HepG2 (cell line): Measurements from ENCODE around the gene C1orf21. TPM values are rescaled to one million over a fixed set of nuclear protein-coding genes. Genes with fewer than 3 reads are reported as not detected.

Experiments used
- ATAC-seq: fragments of 200-7000 bp; cut with Tn5 transposase; 3 replicates; pipeline ENCODE4 v1.9.1; 2020; ENCODE audit warnings: mild to moderate bottlenecking, moderate library complexity
- BruUV-seq: library from RNA; stranded (reverse); fragments of 400-500 nt; replicated peaks from 2 replicates; lab custom pipeline; 2021; lab: Mats Ljungman, UMichigan
- CTCF ChIA-PET: fragments of 300-600 bp; formaldehyde crosslinking; extraction: SDS; loops from one replicate; lab custom pipeline; 2021; ENCODE audit warnings: low total read pairs, inconsistent platforms, low intra/inter-chr PET ratio; lab: Yijun Ruan, JAX
- POLR2A ChIA-PET: fragments of 350-600 bp; sonication (Branson Sonifier 250); formaldehyde crosslinking; loops from one replicate; lab custom pipeline; 2020; ENCODE audit warnings: antibody characterized with exemption, inconsistent platforms; lab: Yijun Ruan, JAX
- DNase-seq: peaks from one replicate; pipeline ENCODE4 v3.0.0-alpha.2; 2015; ENCODE audit warnings: low spot score
- FAIRE-seq: peaks from 3 replicates; lab custom pipeline; 2011; peaks lifted over from hg19 to GRCh38; lab: Jason Lieb, UNC
- H2AFZ ChIP-seq: one replicate; pipeline ENCODE4 v1.6.1; 2011; ENCODE audit warnings: low read length, inconsistent platforms
- H3K27ac ChIP-seq: fragments of 300-600 bp; 3 replicates; pipeline ENCODE4 v1.8.0; 2011; ENCODE audit warnings: mixed run types, mild to moderate bottlenecking, mixed read lengths, low read length, inconsistent platforms; ENCODE audit not compliant: insufficient read depth; ENCODE audit errors: extremely low read length
- H3K27me3 ChIP-seq, 2 experiments: fragments of 200-600 bp in 1 of 2; 2 replicates in 1 of 2; 3 replicates in 1 of 2; pipeline versions ENCODE4 v1.6.0 to v1.8.0; 2011; ENCODE audit warnings: low read length in 2 of 2, mild to moderate bottlenecking in 2 of 2, moderate library complexity in 2 of 2, inconsistent platforms in 1 of 2; ENCODE audit not compliant: insufficient read depth in 2 of 2, control insufficient read depth in 1 of 2
- H3K36me3 ChIP-seq, 2 experiments: fragments of 200-600 bp in 1 of 2; replicated peaks in 1 of 2; 2 replicates in 1 of 2; 3 replicates in 1 of 2; pipeline versions ENCODE4 v1.5.1 to v1.8.0; 2011; ENCODE audit warnings: low read length in 2 of 2, inconsistent platforms in 1 of 2; ENCODE audit not compliant: insufficient read depth in 2 of 2, control insufficient read depth in 1 of 2
- H3K4me1 ChIP-seq: 2 replicates; pipeline ENCODE4 v1.5.1; 2012; ENCODE audit warnings: low read length, inconsistent platforms; ENCODE audit not compliant: insufficient read depth
- H3K4me2 ChIP-seq: 2 replicates; pipeline ENCODE4 v1.6.0; 2011; ENCODE audit warnings: low read depth, low read length, inconsistent platforms
- H3K4me3 ChIP-seq, 3 experiments: fragments of 200-600 bp in 1 of 3; sonication (generic), shearing (Covaris generic) in 1 of 3; replicated peaks in 1 of 3; 2 replicates each; pipeline ENCODE4 v1.5.1; 2011 to 2016; ENCODE audit warnings: low read length in 3 of 3, inconsistent platforms in 2 of 3, low read depth in 2 of 3, mild to moderate bottlenecking in 2 of 3, control low read depth in 1 of 3, mixed read lengths in 1 of 3; ENCODE audit not compliant: insufficient read depth in 1 of 3
- H3K79me2 ChIP-seq: one replicate; pipeline ENCODE4 v1.6.1; 2011; ENCODE audit warnings: low read length, inconsistent platforms; ENCODE audit not compliant: insufficient read depth
- H3K9ac ChIP-seq: 2 replicates; pipeline ENCODE4 v1.6.0; 2011; ENCODE audit warnings: mild to moderate bottlenecking, low read depth, low read length, inconsistent platforms; ENCODE audit not compliant: insufficient read depth
- H3K9me3 ChIP-seq: 2 replicates; pipeline ENCODE4 v1.5.1; 2012; ENCODE audit warnings: mild to moderate bottlenecking, low read length
- H4K20me1 ChIP-seq: 2 replicates; pipeline ENCODE4 v1.6.0; 2011; ENCODE audit warnings: inconsistent platforms, mild to moderate bottlenecking, low read length, moderate library complexity; ENCODE audit not compliant: insufficient read depth
- HOXD1 ChIP-seq: sonication (generic); formaldehyde crosslinking; IDR thresholded peaks from 2 replicates; pipeline ENCODE4 v1.5.0; 2020; ENCODE audit warnings: missing genetic modification reagents
- NFE2L2 ChIP-seq: fragments of 150-350 bp; IDR thresholded peaks from 2 replicates; pipeline ENCODE4 v1.6.1; 2014; ENCODE audit warnings: low read length
- PREB ChIP-seq: sonication (generic); formaldehyde crosslinking; IDR thresholded peaks from 2 replicates; pipeline ENCODE4 v1.4.0; 2020; ENCODE audit warnings: missing genetic modification reagents
- TBP ChIP-seq: sonication (generic); formaldehyde crosslinking; IDR thresholded peaks from 2 replicates; pipeline ENCODE4 v1.5.0; 2020; ENCODE audit warnings: missing genetic modification reagents
- ZNF616 ChIP-seq: sonication (generic); formaldehyde crosslinking; IDR thresholded peaks from 2 replicates; pipeline ENCODE4 v1.5.0; 2020; ENCODE audit warnings: low read depth, mild to moderate bottlenecking, missing genetic modification reagents
- WGBS: methylation state at CpG from one replicate; pipeline ENCODE4 v1.1.6; 2017; ENCODE audit warnings: low lambda C conversion rate; 5-methylcytosine and 5-hydroxymethylcytosine counted together
- in situ Hi-C: cut with HindIII; loops from 2 replicates; pipeline ENCODE4 v1.10.0; 2017; ENCODE audit warnings: low pct_unique_long_range_greater_than_20kb; ENCODE audit not compliant: extremely low pct_ligation_motif_present
- intact Hi-C: fragments of 100-400 bp; cut with micrococcal nuclease; formaldehyde crosslinking; loops from one replicate; pipeline ENCODE4 v1.10.0; 2022; ENCODE audit not compliant: unreplicated experiment
- polyA plus RNA-seq, 8 experiments: library from polyadenylated mRNA; depleted of rRNA in 3 of 8; stranded (reverse) in 7 of 8; unstranded in 1 of 8; fragments of >200 nt; fragmentation: Illumina TruSeq in 4 of 8; extraction: Trizol in 4 of 8; gene quantifications; 2 replicates each; pipeline versions ENCODE4 v1.2.1 to v1.2.3, GENCODE V29; 2011 to 2016; ENCODE audit warnings: low read depth in 4 of 8, missing spikeins in 1 of 8, mixed read lengths in 1 of 8; ENCODE audit not compliant: insufficient read depth in 1 of 8
- total RNA-seq, 5 experiments: library from RNA; depleted of rRNA; stranded (reverse); fragments of >200 nt; fragmentation: Illumina TruSeq; extraction: Trizol; gene quantifications; 2 replicates each; pipeline ENCODE4 v1.2.3, GENCODE V29; 2016; ENCODE audit warnings: low read depth in 1 of 5

Gene C1orf21
- total and polyA plus RNA-seq, 2 of the 13 experiments (the other 11 are each of a cell fraction or from before 2014, with no cell fraction given): not detected

- ChIA-PET CTCF (no interaction called here), POLR2A (no interaction called here)
- H3K27me3 ChIP-seq: 0 out of 5 replicates have a peak, but pooled peaks cover 0 to 5% of the 10 kb centered on the region in 2 experiments
- H3K4me2 ChIP-seq: no peak overlapping the region
- no peaks in the 10 kb centered on the region for H4K20me1 ChIP-seq
- DNase-seq: no peak
- 10% methylated on average over 7 of the region's 7 CpGs for WGBS
- no peaks in the 10 kb centered on the region for H3K79me2 ChIP-seq
- no peak overlapping the region for H3K9ac ChIP-seq
- H3K9me3 ChIP-seq: no peaks in the 10 kb centered on the region
- no peak overlapping the region for H3K27ac ChIP-seq
- FAIRE-seq: no peak
- no peak overlapping the region for H3K4me3 ChIP-seq
- BruUV-seq: no TSS peak
- H3K36me3 ChIP-seq: no peaks in the 10 kb centered on the region
- H3K4me1 ChIP-seq: no peaks in the 10 kb centered on the region
- H2AFZ ChIP-seq: no peak overlapping the region
- intact Hi-C loops (no loop called here), in situ Hi-C loops (no loop called here)
- ATAC-seq: no peak
- no peak for TF ChIP-seq HOXD1 (CRISPR knock-in tag)
- TF ChIP-seq PREB (CRISPR knock-in tag): no peak
- no peak for TF ChIP-seq TBP (CRISPR knock-in tag)
Observed at GRCh38 chr1:184437291-184437690, 50.5 kb downstream of the C1orf21 start.

- Histone ChIP-seq H3K27me3 (peaks cover 0 to 5% of the 10 kb centered on the region in 2 experiments; a peak in 1 of 5 replicates), H3K4me3 (no peak overlapping the region), H3K4me1 (no peaks in the 10 kb centered on the region), H3K4me2 (no peak overlapping the region), H2AFZ (no peak overlapping the region), H3K9me3 (no peaks in the 10 kb centered on the region), H4K20me1 (no peaks in the 10 kb centered on the region), H3K9ac (no peak overlapping the region), H3K36me3 (no peaks in the 10 kb centered on the region), H3K79me2 (no peaks in the 10 kb centered on the region), H3K27ac (no peak overlapping the region)
- WGBS: no CpG with 5 or more reads among the region's 2 CpGs
- intact Hi-C loops (no loop called here), in situ Hi-C loops (no loop called here)
- ATAC-seq: no peak
- FAIRE-seq: no peak
- ChIA-PET CTCF (no interaction called here), POLR2A (no interaction called here)
- no TSS peak for BruUV-seq
- no peak for DNase-seq
- TF ChIP-seq ZNF616 (no peak), NFE2L2 (no peak)
Observed at GRCh38 chr1:184438363-184438762, 51.5 kb downstream of the C1orf21 start.
